Measurements from ENCODE around the gene ARHGAP20. TPM values are rescaled to one million over a fixed set of nuclear protein-coding genes. Genes with fewer than 3 reads are reported as not detected.
A peak's percentile ranks its signal among the peaks of the same experiment; 100 is the strongest.
"Not testable (repeated sequence)": the region's sequence is repeated elsewhere in the genome, so short reads cannot be mapped to it uniquely, and the experiment has no call there.

The ARHGAP20 gene
- total and polyA plus RNA-seq, 2 experiments from 2014 or later = 0.84 to 0.97 TPM

- H3K27ac ChIP-seq = no peak overlapping the region
- DNase-seq = no peak
- in situ Hi-C loops (cut with MboI) = no loop called here
- TF ChIP-seq EZH2 (IDR thresholded peaks at IDR 0.05; ENCODE audit: insufficient read depth, poor library complexity, severe bottlenecking) = no peak
- no peak for TF ChIP-seq EZH2phosphoT487 (IDR thresholded peaks at IDR 0.05; ENCODE audit: insufficient read depth, low read depth)
- no peak overlapping the region for H3K9ac ChIP-seq
- no peaks in the 10 kb centered on the region for H3K9me2 ChIP-seq (ENCODE audit: insufficient read depth)
- no peaks in the 10 kb centered on the region for H4K20me1 ChIP-seq (ENCODE audit: insufficient read depth)
- H3K4me3 ChIP-seq = no peak overlapping the region
- H3K9me3 ChIP-seq (ENCODE audit: low read depth) = no peaks in the 10 kb centered on the region
- H3F3A ChIP-seq (ENCODE audit: insufficient read depth) = no peaks in the 10 kb centered on the region
- 95 to 96% methylated on average over 2 of the region's 2 CpGs for WGBS, 2 experiments (ENCODE audit: low coverage in 1 of 2, low lambda C conversion rate in 2 of 2, missing lambda C conversion rate in 2 of 2)
- H3K27me3 ChIP-seq (replicated peaks; ENCODE audit: insufficient read depth) = no peaks in the 10 kb centered on the region
- no peak overlapping the region for H3K4me2 ChIP-seq (ENCODE audit: unreplicated experiment)
- H3K79me2 ChIP-seq (ENCODE audit: insufficient read depth) = no peaks in the 10 kb centered on the region
- no peaks in the 10 kb centered on the region for H3K36me3 ChIP-seq (ENCODE audit: low read depth)
- H2AFZ ChIP-seq = no peak overlapping the region
- H3K4me1 ChIP-seq (ENCODE audit: insufficient read depth) = no peaks in the 10 kb centered on the region
Observed at GRCh38 chr11:110645253-110645652, 67.0 kb downstream of the ARHGAP20 start.

GRCh38 chr11:110634370-110634769 lies 77.9 kb downstream of the ARHGAP20 start:
- H3K27ac ChIP-seq = no peak overlapping the region
- DNase-seq = no peak
- H4K20me1 ChIP-seq (ENCODE audit: insufficient read depth) = no peaks in the 10 kb centered on the region
- TF ChIP-seq EZH2phosphoT487 (IDR thresholded peaks at IDR 0.05; ENCODE audit: insufficient read depth, low read depth) (no peak), EZH2 (IDR thresholded peaks at IDR 0.05; ENCODE audit: insufficient read depth, poor library complexity, severe bottlenecking) (no peak)
- H3K9me2 ChIP-seq (ENCODE audit: insufficient read depth) = no peaks in the 10 kb centered on the region
- H3K79me2 ChIP-seq (ENCODE audit: insufficient read depth) = no peaks in the 10 kb centered on the region
- no peaks in the 10 kb centered on the region for H3K9me3 ChIP-seq (ENCODE audit: low read depth)
- in situ Hi-C loops (cut with MboI) = no loop called here
- H3K36me3 ChIP-seq (ENCODE audit: low read depth) = no peaks in the 10 kb centered on the region
- no peak overlapping the region for H3K4me3 ChIP-seq
- no peaks in the 10 kb centered on the region for H3K27me3 ChIP-seq (replicated peaks; ENCODE audit: insufficient read depth)
- no peaks in the 10 kb centered on the region for H3F3A ChIP-seq (ENCODE audit: insufficient read depth)
- H3K4me1 ChIP-seq (ENCODE audit: insufficient read depth) = no peaks in the 10 kb centered on the region
- no peak overlapping the region for H3K9ac ChIP-seq
- no peak overlapping the region for H3K4me2 ChIP-seq (ENCODE audit: unreplicated experiment)
- H2AFZ ChIP-seq = no peak overlapping the region

GRCh38 chr11:110631551-110631950 lies 80.7 kb downstream of the ARHGAP20 start:
- no peak overlapping the region for H3K27ac ChIP-seq
- no peaks in the 10 kb centered on the region for H3K79me2 ChIP-seq (ENCODE audit: insufficient read depth)
- no peaks in the 10 kb centered on the region for H3F3A ChIP-seq (ENCODE audit: insufficient read depth)
- H2AFZ ChIP-seq = no peak overlapping the region
- H3K9me3 ChIP-seq (ENCODE audit: low read depth) = no peaks in the 10 kb centered on the region
- H3K36me3 ChIP-seq (ENCODE audit: low read depth) = no peaks in the 10 kb centered on the region
- no peak for TF ChIP-seq EZH2phosphoT487 (IDR thresholded peaks at IDR 0.05; ENCODE audit: insufficient read depth, low read depth)
- TF ChIP-seq EZH2 (IDR thresholded peaks at IDR 0.05; ENCODE audit: insufficient read depth, poor library complexity, severe bottlenecking) = no peak
- in situ Hi-C loops (cut with MboI) = no loop called here
- DNase-seq = no peak
- H3K4me2 ChIP-seq (ENCODE audit: unreplicated experiment) = no peak overlapping the region
- no peaks in the 10 kb centered on the region for H4K20me1 ChIP-seq (ENCODE audit: insufficient read depth)
- H3K27me3 ChIP-seq (replicated peaks; ENCODE audit: insufficient read depth) = no peaks in the 10 kb centered on the region
- H3K4me1 ChIP-seq (ENCODE audit: insufficient read depth) = no peaks in the 10 kb centered on the region
- H3K9ac ChIP-seq = no peak overlapping the region
- H3K4me3 ChIP-seq = no peak overlapping the region
- no peaks in the 10 kb centered on the region for H3K9me2 ChIP-seq (ENCODE audit: insufficient read depth)

GRCh38 chr11:110629594-110629993 lies 82.6 kb downstream of the ARHGAP20 start:
- DNase-seq = no peak
- Histone ChIP-seq H3K4me3 (no peak overlapping the region), H4K20me1 (ENCODE audit: insufficient read depth) (no peaks in the 10 kb centered on the region), H3K4me2 (ENCODE audit: unreplicated experiment) (no peak overlapping the region), H3K36me3 (ENCODE audit: low read depth) (no peaks in the 10 kb centered on the region), H3F3A (ENCODE audit: insufficient read depth) (no peaks in the 10 kb centered on the region), H3K9me2 (ENCODE audit: insufficient read depth) (no peaks in the 10 kb centered on the region), H3K27me3 (replicated peaks; ENCODE audit: insufficient read depth) (no peaks in the 10 kb centered on the region), H3K79me2 (ENCODE audit: insufficient read depth) (no peaks in the 10 kb centered on the region), H3K4me1 (ENCODE audit: insufficient read depth) (no peaks in the 10 kb centered on the region), H2AFZ (no peak overlapping the region), H3K27ac (no peak overlapping the region), H3K9ac (no peak overlapping the region), H3K9me3 (ENCODE audit: low read depth) (no peaks in the 10 kb centered on the region)
- no peak for TF ChIP-seq EZH2 (IDR thresholded peaks at IDR 0.05; ENCODE audit: insufficient read depth, poor library complexity, severe bottlenecking)
- TF ChIP-seq EZH2phosphoT487 (IDR thresholded peaks at IDR 0.05; ENCODE audit: insufficient read depth, low read depth) = no peak
- in situ Hi-C loops (cut with MboI) = no loop called here
- 65 to 68% methylated on average over 4 of the region's 4 CpGs for WGBS, 2 experiments (ENCODE audit: low coverage in 1 of 2, low lambda C conversion rate in 2 of 2, missing lambda C conversion rate in 2 of 2)

GRCh38 chr11:110621826-110622225 lies 90.4 kb downstream of the ARHGAP20 start:
- Histone ChIP-seq H3K4me2 (ENCODE audit: unreplicated experiment) (no peak overlapping the region), H3K36me3 (ENCODE audit: low read depth) (no peaks in the 10 kb centered on the region), H3K27me3 (replicated peaks; ENCODE audit: insufficient read depth) (no peaks in the 10 kb centered on the region), H3F3A (ENCODE audit: insufficient read depth) (0 out of 2 replicates have a peak, but pooled peaks cover 6% of the 10 kb centered on the region), H3K4me1 (ENCODE audit: insufficient read depth) (no peaks in the 10 kb centered on the region), H2AFZ (no peak overlapping the region), H3K9me3 (ENCODE audit: low read depth) (no peaks in the 10 kb centered on the region), H4K20me1 (ENCODE audit: insufficient read depth) (no peaks in the 10 kb centered on the region), H3K79me2 (ENCODE audit: insufficient read depth) (no peaks in the 10 kb centered on the region), H3K9me2 (ENCODE audit: insufficient read depth) (no peaks in the 10 kb centered on the region), H3K9ac (no peak overlapping the region), H3K4me3 (no peak overlapping the region), H3K27ac (no peak overlapping the region)
- no peak for TF ChIP-seq EZH2phosphoT487 (IDR thresholded peaks at IDR 0.05; ENCODE audit: insufficient read depth, low read depth)
- 41 to 60% methylated on average over 2 of the region's 2 CpGs for WGBS, 2 experiments (ENCODE audit: low coverage in 1 of 2, low lambda C conversion rate in 2 of 2, missing lambda C conversion rate in 2 of 2)
- DNase-seq = peak; percentile 42
- in situ Hi-C loops (cut with MboI) = no loop called here

- H3K36me3 ChIP-seq (ENCODE audit: low read depth); H2AFZ ChIP-seq; H3K4me1 ChIP-seq (ENCODE audit: insufficient read depth); H3K4me2 ChIP-seq (ENCODE audit: unreplicated experiment); H4K20me1 ChIP-seq (ENCODE audit: insufficient read depth); H3K27me3 ChIP-seq (replicated peaks; ENCODE audit: insufficient read depth); in situ Hi-C loops (cut with MboI); H3K79me2 ChIP-seq (ENCODE audit: insufficient read depth); H3F3A ChIP-seq (ENCODE audit: insufficient read depth); DNase-seq; H3K9me2 ChIP-seq (ENCODE audit: insufficient read depth); H3K27ac ChIP-seq; H3K4me3 ChIP-seq; H3K9ac ChIP-seq; H3K9me3 ChIP-seq (ENCODE audit: low read depth): not testable (repeated sequence)
- 98 to 100% methylated on average over 1 of the region's 1 CpG for WGBS, 2 experiments (ENCODE audit: low coverage in 1 of 2, low lambda C conversion rate in 2 of 2, missing lambda C conversion rate in 2 of 2)
Observed at GRCh38 chr11:110619366-110619765, 92.9 kb downstream of the ARHGAP20 start.

Measured in GM23248 (cell line).